Suprapubic skin (tissue), 4 donors: Measurements from ENCODE around the gene AKT1S1. TPM values are rescaled to one million over a fixed set of nuclear protein-coding genes. Genes with fewer than 3 reads are reported as not detected.

Source experiments
- DNase-seq, 2 donors: peaks; one replicate each; pipeline ENCODE4 v3.0.0-alpha.2; 2019; ENCODE audit warnings: low spot score in 2 of 2
- H3K27ac ChIP-seq: fragments of 200-600 bp; sonication (generic); one replicate; pipeline ENCODE4 v1.5.1; 2019
- H3K27me3 ChIP-seq: fragments of 200-600 bp; sonication (generic); one replicate; pipeline ENCODE4 v1.5.1; 2019
- H3K36me3 ChIP-seq: fragments of 200-600 bp; sonication (generic); one replicate; pipeline ENCODE4 v1.5.1; 2019
- H3K4me1 ChIP-seq: fragments of 200-600 bp; sonication (generic); one replicate; pipeline ENCODE4 v1.5.1; 2019
- H3K4me3 ChIP-seq: fragments of 200-600 bp; sonication (generic); one replicate; pipeline ENCODE4 v1.5.1; 2019; ENCODE audit warnings: mild to moderate bottlenecking
- H3K9me3 ChIP-seq: fragments of 200-600 bp; sonication (generic); one replicate; pipeline ENCODE4 v1.5.1; 2019
- CTCF ChIP-seq, 2 donors: fragments of 200-600 bp in 1 of 2; fragments of 450-650 bp in 1 of 2; sonication (generic) in 1 of 2; IDR thresholded peaks; one replicate each; pipeline ENCODE4 v1.5.1; 2016 to 2019; ENCODE audit warnings: antibody characterized with exemption in 2 of 2, mild to moderate bottlenecking in 1 of 2, moderate library complexity in 1 of 2
- EP300 ChIP-seq: sonication (generic); formaldehyde crosslinking; IDR thresholded peaks from one replicate; pipeline ENCODE4 v1.6.1; 2017; ENCODE audit warnings: antibody characterized with exemption
- POLR2A ChIP-seq, 2 donors: fragments of 450-650 bp; IDR thresholded peaks; one replicate each; pipeline ENCODE4 v1.6.1; 2017; ENCODE audit warnings: antibody characterized with exemption in 2 of 2, mild to moderate bottlenecking in 2 of 2, moderate library complexity in 2 of 2
- POLR2AphosphoS5 ChIP-seq, 3 donors: sonication (generic); formaldehyde crosslinking; IDR thresholded peaks; one replicate each; pipeline ENCODE4 v1.6.1; 2017; ENCODE audit warnings: antibody characterized with exemption in 3 of 3
- WGBS: methylation state at CpG from one replicate; pipeline ENCODE4 v1.1.5; 2018; 5-methylcytosine and 5-hydroxymethylcytosine counted together
- total RNA-seq, 4 donors: library from RNA; depleted of rRNA; stranded (reverse); fragments of >200 nt; gene quantifications; one replicate each; pipeline ENCODE4 v1.1.0, GENCODE V29; 2016

AKT1S1 gene
- total RNA-seq, 4 donors from 2014 or later, result 19.3 to 25.1 (median 20.0) TPM

- H3K4me3 ChIP-seq, result no peak overlapping the region
- DNase-seq, result no peak
- H3K9me3 ChIP-seq, result no peaks in the 10 kb centered on the region
- H3K27me3 ChIP-seq, result no peaks in the 10 kb centered on the region
- 95% methylated on average over 16 of the region's 16 CpGs for WGBS
- no peak overlapping the region for H3K27ac ChIP-seq
- H3K36me3 ChIP-seq, result peaks cover 34% of the 10 kb centered on the region
- no peak for TF ChIP-seq CTCF (IDR thresholded peaks at IDR 0.05)
- TF ChIP-seq POLR2A (IDR thresholded peaks at IDR 0.05), result no peak
- no peak for TF ChIP-seq POLR2AphosphoS5 (IDR thresholded peaks at IDR 0.05)
- TF ChIP-seq EP300, result no peak
- no peaks in the 10 kb centered on the region for H3K4me1 ChIP-seq
Measured at GRCh38 chr19:49906879-49907564, 29.9 kb upstream of the AKT1S1 start.

- H3K4me1 ChIP-seq, result no peaks in the 10 kb centered on the region
- no peaks in the 10 kb centered on the region for H3K9me3 ChIP-seq
- 70% methylated on average over 6 of the region's 6 CpGs for WGBS
- TF ChIP-seq CTCF (IDR thresholded peaks at IDR 0.05) (no peak), POLR2A (IDR thresholded peaks at IDR 0.05) (no peak), POLR2AphosphoS5 (IDR thresholded peaks at IDR 0.05) (no peak), EP300 (no peak)
- H3K27ac ChIP-seq, result no peak overlapping the region
- H3K4me3 ChIP-seq, result no peak overlapping the region
- H3K27me3 ChIP-seq, result no peaks in the 10 kb centered on the region
- no peak for DNase-seq
- peaks cover 27% of the 10 kb centered on the region for H3K36me3 ChIP-seq
Measured at GRCh38 chr19:49904136-49904535, 27.0 kb upstream of the AKT1S1 start.

DNA sequence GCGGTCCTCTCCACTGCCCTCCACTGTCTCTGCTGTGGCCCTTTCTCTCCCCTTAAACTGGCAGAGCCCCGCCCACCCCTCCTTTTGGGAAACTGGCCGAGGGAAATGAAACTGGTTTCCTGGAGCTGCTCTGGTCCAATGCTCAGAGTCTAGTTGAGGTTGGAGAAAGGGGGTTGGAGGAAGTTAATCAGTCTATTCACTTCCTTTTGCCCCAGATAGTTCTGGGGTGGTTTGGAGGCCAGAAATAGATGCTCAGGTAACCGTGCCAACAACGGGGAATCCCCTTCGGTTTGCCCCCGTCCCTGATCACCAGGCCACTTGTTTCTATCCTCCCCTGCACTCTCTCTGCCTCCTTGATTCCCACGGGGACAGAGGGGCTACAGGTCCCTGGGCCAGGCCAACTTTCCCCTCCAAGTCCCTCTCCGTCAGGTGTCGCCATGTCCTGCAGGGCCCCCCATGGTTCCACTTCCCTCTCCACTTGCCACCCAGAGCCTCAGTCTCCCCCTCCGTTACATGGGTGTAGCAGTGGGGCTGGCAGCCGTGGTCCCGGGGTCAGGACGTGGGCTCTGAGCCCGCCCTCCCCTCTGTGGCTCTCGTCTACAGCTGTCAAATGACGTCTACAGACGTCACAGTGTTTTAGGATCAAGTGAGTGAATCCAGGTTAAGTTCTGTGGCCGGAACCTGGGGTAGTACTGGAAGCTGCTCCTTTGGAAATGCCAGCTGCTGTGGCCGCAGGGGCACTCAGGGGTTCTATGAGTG is 19.9 kb upstream of the AKT1S1 start, which contains the start of gene IL4I1:
Gene IL4I1, minus strand, starts transcription at position 25 of the 759 bp plus-strand sequence. CDS start 727 bp downstream, outside the sequence.
- Histone ChIP-seq H3K9me3 (no peaks in the 10 kb centered on the region), H3K4me3 (peak within 1 kb of the TSS; percentile 5), H3K4me1 (peaks cover 19% of the 10 kb centered on the region), H3K36me3 (no peaks in the 10 kb centered on the region), H3K27me3 (no peaks in the 10 kb centered on the region), H3K27ac (peak within 1 kb of the TSS; percentile 51)
- TF ChIP-seq EP300 (no peak), POLR2AphosphoS5 (IDR thresholded peaks at IDR 0.05) (no peak), POLR2A (IDR thresholded peaks at IDR 0.05) (no peak), CTCF (IDR thresholded peaks at IDR 0.05) (no peak)
- no peak for DNase-seq
- 19% methylated on average over 19 of the region's 20 CpGs for WGBS

DNA sequence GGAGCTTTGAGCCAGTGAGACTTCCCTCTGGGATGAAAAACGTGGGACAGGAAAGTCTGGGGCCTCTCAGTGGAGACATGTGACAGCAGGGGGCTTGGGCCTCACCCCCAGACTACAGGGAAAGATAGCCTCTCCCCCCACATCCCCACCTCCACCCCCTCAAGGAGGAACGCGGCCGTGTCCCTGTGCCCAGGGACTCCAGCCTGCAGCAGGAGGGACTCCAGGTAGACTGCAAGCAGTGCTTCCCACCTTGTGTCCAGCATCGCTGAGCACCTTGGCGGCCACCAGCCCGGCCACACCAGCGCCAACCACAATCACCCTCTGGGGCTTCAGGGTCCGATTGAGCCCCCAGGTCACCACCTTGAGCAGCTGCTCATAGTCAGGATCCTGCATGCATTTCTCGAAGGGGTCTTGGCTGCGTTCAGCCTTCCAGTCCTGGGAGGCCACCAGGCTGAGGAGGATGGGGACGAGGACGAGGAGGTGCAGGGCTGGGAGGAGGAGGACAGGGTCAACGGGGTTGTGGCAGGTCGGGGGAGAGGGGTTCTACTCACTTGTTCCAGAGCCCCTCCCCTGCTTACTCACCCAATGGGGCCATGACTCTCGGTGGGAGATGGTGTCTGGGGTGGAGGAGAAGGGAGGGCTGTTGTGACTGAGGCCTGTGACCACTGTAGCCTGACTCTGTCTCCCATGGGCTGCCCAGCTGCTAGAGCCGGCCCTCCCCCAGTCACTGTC is 18.6 kb upstream of the AKT1S1 start:
- H3K27ac ChIP-seq, result no peak overlapping the region
- DNase-seq, result no peak
- no peaks in the 10 kb centered on the region for H3K9me3 ChIP-seq
- no peaks in the 10 kb centered on the region for H3K27me3 ChIP-seq
- no peak overlapping the region for H3K4me3 ChIP-seq
- peaks cover 23% of the 10 kb centered on the region for H3K4me1 ChIP-seq
- WGBS, result 62% methylated on average over 7 of the region's 17 CpGs
- no peak for TF ChIP-seq EP300
- TF ChIP-seq POLR2A (IDR thresholded peaks at IDR 0.05), result no peak
- TF ChIP-seq POLR2AphosphoS5 (IDR thresholded peaks at IDR 0.05), result no peak
- TF ChIP-seq CTCF (IDR thresholded peaks at IDR 0.05), result no peak
- H3K36me3 ChIP-seq, result no peaks in the 10 kb centered on the region
